Vagina (tissue), 2 donors: ENCODE results near the gene CACNB2. TPM values are rescaled to one million over a fixed set of nuclear protein-coding genes. Genes with fewer than 3 reads are reported as not detected.

Experiments used
- DNase-seq, 2 donors: peaks; one replicate each; pipeline ENCODE4 v3.0.0-alpha.2; 2017; ENCODE audit errors: extremely low spot score in 2 of 2
- H3K27ac ChIP-seq: fragments of 200-600 bp; sonication (generic); one replicate; pipeline ENCODE4 v1.5.1; 2019
- H3K27me3 ChIP-seq: fragments of 200-600 bp; sonication (generic); one replicate; pipeline ENCODE4 v1.5.1; 2019
- H3K36me3 ChIP-seq, 2 donors: fragments of 200-600 bp; sonication (generic); one replicate each; pipeline ENCODE4 v1.5.1; 2017 to 2019
- H3K4me1 ChIP-seq: fragments of 200-600 bp; sonication (generic); one replicate; pipeline ENCODE4 v1.5.1; 2019
- H3K4me3 ChIP-seq, 2 donors: fragments of 200-600 bp; sonication (generic); 1 replicate in 1 of 2; 2 replicates in 1 of 2; pipeline ENCODE4 v1.5.1; 2016 to 2019
- H3K9me3 ChIP-seq: fragments of 200-600 bp; sonication (generic); one replicate; pipeline ENCODE4 v1.5.1; 2019
- CTCF ChIP-seq, 3 experiments: fragments of 450-650 bp in 2 of 3; fragments of 200-600 bp in 1 of 3; sonication (generic) in 1 of 3; IDR thresholded peaks; one replicate each; pipeline ENCODE4 v1.5.1; 2017 to 2019; ENCODE audit warnings: antibody characterized with exemption in 3 of 3, mild to moderate bottlenecking in 2 of 3, moderate library complexity in 2 of 3
- POLR2A ChIP-seq, 2 donors: fragments of 450-650 bp; IDR thresholded peaks; one replicate each; pipeline ENCODE4 v1.6.1; 2017; ENCODE audit warnings: antibody characterized with exemption in 2 of 2, mild to moderate bottlenecking in 2 of 2, moderate library complexity in 2 of 2
- POLR2AphosphoS5 ChIP-seq, 2 donors: sonication (generic); formaldehyde crosslinking; IDR thresholded peaks; one replicate each; pipeline ENCODE4 v1.9.0; 2017; ENCODE audit warnings: antibody characterized with exemption in 2 of 2, mild to moderate bottlenecking in 2 of 2, low read depth in 1 of 2; ENCODE audit not compliant: insufficient read depth in 1 of 2
- intact Hi-C: fragments of 100-400 bp; cut with DNase I; formaldehyde crosslinking; loops from one replicate; pipeline ENCODE4 v1.15.1; 2023
- total RNA-seq: library from RNA; depleted of rRNA; stranded (reverse); fragments of >200 nt; gene quantifications from one replicate; pipeline ENCODE4 v1.2.3, GENCODE V29; 2016

Gene CACNB2
- total RNA-seq, 1 donor from 2014 or later, result 12.8 TPM

DNA sequence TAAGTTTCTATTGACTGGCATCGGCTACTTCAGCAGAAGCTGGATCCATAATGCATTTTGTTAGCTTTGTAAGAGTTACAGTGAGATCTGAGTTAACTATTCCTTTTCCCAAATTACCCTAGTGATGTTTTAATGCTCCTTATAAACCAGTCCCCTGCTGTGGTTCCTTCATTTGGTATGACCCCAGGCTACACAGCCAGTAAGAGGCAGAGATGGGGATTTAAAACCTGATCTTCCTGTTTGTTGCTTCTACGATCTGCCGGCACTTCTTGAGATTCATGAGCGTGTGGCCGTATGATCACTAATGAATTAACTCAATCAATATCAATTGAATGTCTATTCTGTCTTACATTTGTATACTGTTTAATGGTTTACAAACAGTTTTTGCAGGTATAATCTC is 86.1 kb downstream of the CACNB2 start:
- H3K4me1 ChIP-seq, result no peaks in the 10 kb centered on the region
- intact Hi-C loops, result no loop called here

DNA sequence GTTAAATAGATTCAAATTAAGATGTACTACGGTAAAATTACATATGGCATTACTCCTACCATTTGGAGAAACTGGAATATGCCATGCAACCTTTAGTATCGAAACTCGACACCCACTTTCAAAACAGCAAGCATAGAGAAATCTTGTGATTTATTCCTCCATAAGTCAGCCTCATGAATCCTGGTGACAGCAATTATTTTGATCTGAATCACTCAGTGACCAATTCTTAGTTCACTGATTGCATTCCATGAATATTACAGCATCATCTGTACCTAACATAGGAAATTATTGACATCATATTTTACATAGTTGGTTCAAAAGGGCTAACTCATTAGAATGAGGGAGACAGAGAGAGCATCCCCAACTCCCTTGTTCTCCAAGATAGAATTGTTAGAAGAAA is 89.6 kb downstream of the CACNB2 start:
- TF ChIP-seq POLR2AphosphoS5 (IDR thresholded peaks at IDR 0.05; ENCODE audit: insufficient read depth in 1 of 2, low read depth in 1 of 2), result no peak
- TF ChIP-seq CTCF (IDR thresholded peaks at IDR 0.05), result no peak
- TF ChIP-seq POLR2A (IDR thresholded peaks at IDR 0.05), result no peak
- H3K27me3 ChIP-seq, result no peaks in the 10 kb centered on the region

More for the DNA sequence above, 86.1 kb downstream of the CACNB2 start:
- Histone ChIP-seq H3K27me3 (no peaks in the 10 kb centered on the region), H3K36me3 (no peaks in the 10 kb centered on the region), H3K9me3 (no peaks in the 10 kb centered on the region), H3K27ac (no peak overlapping the region), H3K4me3 (no peak overlapping the region)
- TF ChIP-seq POLR2AphosphoS5 (IDR thresholded peaks at IDR 0.05; ENCODE audit: insufficient read depth in 1 of 2, low read depth in 1 of 2) (no peak), CTCF (IDR thresholded peaks at IDR 0.05) (no peak), POLR2A (IDR thresholded peaks at IDR 0.05) (no peak)
- no peak for DNase-seq

DNA sequence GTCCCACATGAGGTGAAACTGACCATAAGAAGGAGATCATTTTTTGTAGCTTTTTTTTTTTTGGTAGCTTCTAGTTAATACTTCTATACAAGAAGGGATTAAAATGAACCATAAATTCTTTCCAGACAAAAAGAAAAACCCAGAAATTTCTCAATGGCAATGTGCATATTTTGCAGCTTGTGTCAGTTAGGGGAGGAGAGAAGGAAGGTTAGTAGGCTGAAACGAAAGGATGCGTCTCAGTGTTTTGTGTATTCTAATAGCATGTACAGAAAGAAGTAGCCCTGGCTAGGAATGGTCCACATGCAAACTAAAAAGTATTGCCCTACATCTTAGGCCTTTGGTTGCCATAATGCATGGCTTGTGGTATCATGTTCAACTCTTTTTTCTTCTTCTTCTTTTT is 90.6 kb downstream of the CACNB2 start:
- H3K27me3 ChIP-seq, result no peaks in the 10 kb centered on the region
- TF ChIP-seq POLR2AphosphoS5 (IDR thresholded peaks at IDR 0.05; ENCODE audit: insufficient read depth in 1 of 2, low read depth in 1 of 2), result no peak
- TF ChIP-seq POLR2A (IDR thresholded peaks at IDR 0.05), result no peak
- no peak for TF ChIP-seq CTCF (IDR thresholded peaks at IDR 0.05)
- no peaks in the 10 kb centered on the region for H3K9me3 ChIP-seq
- H3K4me3 ChIP-seq, result no peak overlapping the region
- no peak for DNase-seq
- H3K27ac ChIP-seq, result no peak overlapping the region
- H3K36me3 ChIP-seq, result no peaks in the 10 kb centered on the region
- intact Hi-C loops, result no loop called here
- no peaks in the 10 kb centered on the region for H3K4me1 ChIP-seq

More for the DNA sequence above, 89.6 kb downstream of the CACNB2 start:
- Histone ChIP-seq H3K27ac (no peak overlapping the region), H3K4me1 (no peaks in the 10 kb centered on the region), H3K4me3 (no peak overlapping the region), H3K36me3 (no peaks in the 10 kb centered on the region), H3K9me3 (no peaks in the 10 kb centered on the region)
- no peak for DNase-seq
- intact Hi-C loops, result no loop called here

DNA sequence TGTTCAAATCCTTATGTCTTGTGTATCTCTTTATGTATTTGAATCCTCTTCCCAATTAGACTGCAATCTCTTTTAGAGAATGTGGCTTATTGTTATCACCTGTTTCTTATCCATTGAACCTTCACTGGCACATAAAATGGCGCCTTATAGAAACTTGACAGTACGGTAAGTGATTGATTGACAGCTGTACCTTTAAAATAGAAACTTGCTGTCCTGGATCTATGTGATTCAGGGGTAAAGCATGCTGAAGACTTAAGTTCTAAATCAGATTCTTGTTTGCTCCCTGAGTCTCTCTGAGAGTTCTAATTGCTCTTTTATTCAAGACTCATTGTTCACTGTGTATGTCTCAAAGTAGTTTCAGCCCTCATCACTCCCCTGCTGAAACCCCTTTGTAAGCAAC is 91.3 kb downstream of the CACNB2 start:
- H3K4me3 ChIP-seq, result no peak overlapping the region
- H3K36me3 ChIP-seq, result no peaks in the 10 kb centered on the region
- no peaks in the 10 kb centered on the region for H3K9me3 ChIP-seq
- TF ChIP-seq POLR2A (IDR thresholded peaks at IDR 0.05) (no peak), POLR2AphosphoS5 (IDR thresholded peaks at IDR 0.05; ENCODE audit: insufficient read depth in 1 of 2, low read depth in 1 of 2) (no peak), CTCF (IDR thresholded peaks at IDR 0.05) (no peak)
- intact Hi-C loops, result no loop called here
- H3K27ac ChIP-seq, result no peak overlapping the region
- no peaks in the 10 kb centered on the region for H3K27me3 ChIP-seq
- H3K4me1 ChIP-seq, result no peaks in the 10 kb centered on the region
- DNase-seq, result no peak

GRCh38 chr10:18233775-18234174 is 93.6 kb downstream of the CACNB2 start:
- Histone ChIP-seq H3K9me3 (no peaks in the 10 kb centered on the region), H3K4me3 (no peak overlapping the region), H3K36me3 (no peaks in the 10 kb centered on the region), H3K27ac (no peak overlapping the region), H3K4me1 (no peaks in the 10 kb centered on the region), H3K27me3 (no peaks in the 10 kb centered on the region)
- TF ChIP-seq CTCF (IDR thresholded peaks at IDR 0.05) (no peak), POLR2A (IDR thresholded peaks at IDR 0.05) (no peak), POLR2AphosphoS5 (IDR thresholded peaks at IDR 0.05; ENCODE audit: insufficient read depth in 1 of 2, low read depth in 1 of 2) (no peak)
- peak in 1 of 2 donors; percentile 67 for DNase-seq
- intact Hi-C loops, result no loop called here
